ENCODE data around the gene ALCAM.
"Not testable (repeated sequence)": the region's sequence is repeated elsewhere in the genome, so short reads cannot be mapped to it uniquely, and the experiment has no call there.

The ALCAM gene

GRCh38 chr3:105603516-105603915 lies 236.8 kb downstream of the ALCAM start:
- DNase-seq: not testable (repeated sequence)

GRCh38 chr3:105606016-105606415 lies 239.3 kb downstream of the ALCAM start:
- no peak for DNase-seq

- DNase-seq: no peak
These were observed 241.9 kb downstream of the ALCAM start for GRCh38 chr3:105608623-105609022.

GRCh38 chr3:105610473-105610872 lies 243.8 kb downstream of the ALCAM start:
- DNase-seq: no peak

GRCh38 chr3:105611304-105612192 lies 244.8 kb downstream of the ALCAM start:
- peak; percentile 64 for DNase-seq

GRCh38 chr3:105613120-105613519 lies 246.4 kb downstream of the ALCAM start:
- no peak for DNase-seq

GRCh38 chr3:105614288-105615030 lies 247.8 kb downstream of the ALCAM start:
- DNase-seq: no peak

GRCh38 chr3:105615814-105616213 lies 249.1 kb downstream of the ALCAM start:
- no peak for DNase-seq

GRCh38 chr3:105616374-105617121 lies 249.8 kb downstream of the ALCAM start:
- no peak for DNase-seq

- no peak for DNase-seq
These were observed 251.8 kb downstream of the ALCAM start for GRCh38 chr3:105618556-105618955.

- no peak for DNase-seq
These were observed 252.9 kb downstream of the ALCAM start for GRCh38 chr3:105619651-105620050.

- no peak for DNase-seq
These were observed 253.5 kb downstream of the ALCAM start for GRCh38 chr3:105620236-105620635.

GRCh38 chr3:105622169-105622568 lies 255.5 kb downstream of the ALCAM start:
- DNase-seq: no peak
